Myocyte (in vitro differentiated cells): Measurements from ENCODE around the gene CARNS1. TPM values are rescaled to one million over a fixed set of nuclear protein-coding genes. Genes with fewer than 3 reads are reported as not detected.

Experiments used
- DNase-seq: peaks from one replicate; pipeline ENCODE4 v3.0.0-alpha.2; 2012; ENCODE audit warnings: low read depth
- total RNA-seq: library from RNA; depleted of rRNA; stranded (reverse); fragments of >200 nt; gene quantifications from 2 replicates; pipeline ENCODE4 v1.2.3, GENCODE V29; 2014

CARNS1 gene
- total RNA-seq, 1 donor from 2014 or later = 49.7 TPM

DNA sequence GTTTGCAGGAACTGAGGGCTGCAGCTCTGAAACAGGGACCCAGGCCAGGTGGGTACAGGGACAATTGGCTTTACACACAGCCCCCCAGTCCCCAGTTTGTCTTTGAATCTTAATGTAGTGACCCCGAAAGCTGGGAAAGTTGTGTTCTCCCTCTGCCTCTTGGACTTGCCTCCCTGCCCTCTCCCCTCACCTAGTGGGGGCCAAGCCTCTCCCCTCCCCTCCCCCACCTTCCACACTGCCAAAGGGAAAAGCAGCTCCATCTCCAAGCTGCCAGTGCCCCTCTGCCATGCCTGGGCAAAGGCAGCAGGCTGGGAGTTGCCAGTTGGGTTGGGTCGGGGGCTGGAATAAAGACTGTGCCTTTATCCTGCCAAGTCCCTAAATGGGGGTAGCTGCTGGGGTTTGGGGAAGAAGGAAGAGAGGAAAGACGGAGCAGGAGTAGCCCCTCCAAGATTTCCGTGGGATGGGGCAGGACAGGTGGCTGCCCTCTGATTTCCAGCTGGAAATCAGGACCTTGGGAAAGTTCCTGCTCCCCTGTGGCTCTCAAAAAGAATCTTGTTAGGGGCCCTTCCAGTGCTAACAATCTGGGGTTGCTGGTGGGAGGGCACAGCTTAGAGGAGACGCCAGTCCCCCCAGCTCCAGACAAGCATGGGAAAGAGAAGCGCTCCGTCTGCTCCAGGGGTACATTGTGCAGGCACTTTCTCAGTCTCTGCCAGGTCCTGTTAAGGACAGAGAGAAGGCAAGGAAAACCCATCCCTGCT is 39.2 kb upstream of the CARNS1 start:
- DNase-seq = no peak

DNA sequence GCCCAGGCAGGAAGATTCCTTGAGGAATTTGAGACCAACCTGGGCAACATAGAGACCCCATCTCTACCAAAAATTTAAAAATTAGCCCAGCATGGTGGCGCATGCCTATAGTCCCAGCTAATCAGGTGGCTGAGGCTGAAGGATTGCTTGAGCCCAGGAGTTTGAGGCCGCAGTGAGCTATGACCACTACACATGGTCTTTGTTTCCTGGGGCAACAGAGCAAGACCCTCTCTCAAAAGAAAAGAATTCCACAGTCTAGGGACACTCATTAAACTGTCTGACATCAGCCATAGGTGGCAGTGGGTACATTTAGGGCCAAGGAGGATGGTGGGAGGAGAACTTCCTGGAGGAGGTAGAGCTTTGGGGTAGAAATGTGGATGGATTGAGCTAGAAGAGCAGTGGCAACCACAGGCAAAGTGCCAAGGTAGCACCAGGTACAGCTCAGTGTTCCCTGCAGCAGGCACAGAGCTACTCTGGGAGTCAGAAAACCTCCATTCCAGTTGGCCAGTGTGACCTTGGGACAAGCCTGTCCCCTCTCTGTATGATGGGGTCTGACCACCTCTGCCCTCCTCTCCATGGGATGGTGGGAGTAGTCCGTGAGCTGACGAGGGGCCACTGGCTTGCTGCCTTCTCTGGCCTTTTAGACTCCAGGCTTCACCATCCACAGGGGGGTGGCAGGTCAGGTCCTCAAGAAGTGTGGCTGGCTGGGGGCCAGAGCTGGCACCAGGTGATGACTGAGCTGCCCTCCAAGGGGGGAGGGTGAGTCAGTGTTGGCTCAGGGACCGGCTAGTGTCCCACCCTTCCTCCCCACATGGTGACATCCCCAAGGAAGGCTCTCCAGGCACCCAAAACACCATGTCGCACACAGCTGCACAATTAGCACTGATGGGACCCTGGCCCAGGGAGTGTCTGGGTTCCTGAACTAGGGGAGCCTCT is 38.3 kb upstream of the CARNS1 start:
- DNase-seq = no peak

GRCh38 chr11:67378544-67378943 is 36.9 kb upstream of the CARNS1 start:
- DNase-seq = no peak

DNA sequence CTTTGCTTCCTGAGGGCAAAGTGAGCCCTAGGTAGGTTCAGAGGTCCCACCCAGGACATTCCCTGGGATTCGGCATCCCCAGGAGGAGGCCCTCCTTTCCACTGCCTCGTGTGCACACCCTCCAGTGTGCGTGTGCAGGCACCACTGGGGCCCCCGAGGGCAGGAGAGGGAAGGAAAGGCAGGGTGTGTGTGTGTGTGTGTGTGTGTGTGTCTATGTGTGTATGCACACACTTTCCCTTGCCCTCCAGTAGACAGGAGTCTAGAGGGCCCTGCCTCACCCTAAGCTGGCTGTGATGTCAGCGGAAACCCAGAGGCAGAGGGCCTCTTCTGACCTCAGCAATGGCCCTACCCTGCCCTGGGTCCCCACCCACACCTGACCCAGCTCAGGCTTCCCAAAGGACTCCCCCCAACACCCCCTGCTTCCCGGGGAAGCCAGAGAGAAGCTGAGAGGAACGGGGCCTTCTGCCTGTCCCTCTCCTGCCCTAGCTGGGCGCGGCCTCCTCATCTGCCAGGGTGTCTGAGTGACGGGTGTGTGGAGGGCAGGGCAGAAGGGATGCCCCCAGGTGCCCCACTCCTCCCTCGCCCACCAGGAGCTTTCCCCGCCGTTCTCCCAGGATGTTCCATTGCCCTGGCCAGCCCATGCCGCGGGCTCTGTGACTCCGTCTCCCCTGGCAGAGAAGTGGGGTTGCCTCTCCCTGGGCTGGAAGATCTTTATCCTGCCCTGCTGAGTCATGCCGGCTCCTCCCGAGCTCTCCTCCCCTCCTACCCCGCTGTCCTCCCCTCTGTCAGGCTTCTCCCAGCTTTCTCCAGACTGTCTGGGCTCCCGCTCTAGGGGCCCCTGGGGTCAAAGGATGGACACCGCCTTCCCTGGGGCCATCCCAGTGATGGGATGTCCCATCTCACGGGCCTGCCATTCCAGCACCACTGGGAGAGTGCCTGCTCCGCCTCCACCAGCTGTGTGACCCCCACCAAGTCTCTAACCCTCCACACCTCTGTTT is 36.1 kb upstream of the CARNS1 start:
- no peak for DNase-seq

DNA sequence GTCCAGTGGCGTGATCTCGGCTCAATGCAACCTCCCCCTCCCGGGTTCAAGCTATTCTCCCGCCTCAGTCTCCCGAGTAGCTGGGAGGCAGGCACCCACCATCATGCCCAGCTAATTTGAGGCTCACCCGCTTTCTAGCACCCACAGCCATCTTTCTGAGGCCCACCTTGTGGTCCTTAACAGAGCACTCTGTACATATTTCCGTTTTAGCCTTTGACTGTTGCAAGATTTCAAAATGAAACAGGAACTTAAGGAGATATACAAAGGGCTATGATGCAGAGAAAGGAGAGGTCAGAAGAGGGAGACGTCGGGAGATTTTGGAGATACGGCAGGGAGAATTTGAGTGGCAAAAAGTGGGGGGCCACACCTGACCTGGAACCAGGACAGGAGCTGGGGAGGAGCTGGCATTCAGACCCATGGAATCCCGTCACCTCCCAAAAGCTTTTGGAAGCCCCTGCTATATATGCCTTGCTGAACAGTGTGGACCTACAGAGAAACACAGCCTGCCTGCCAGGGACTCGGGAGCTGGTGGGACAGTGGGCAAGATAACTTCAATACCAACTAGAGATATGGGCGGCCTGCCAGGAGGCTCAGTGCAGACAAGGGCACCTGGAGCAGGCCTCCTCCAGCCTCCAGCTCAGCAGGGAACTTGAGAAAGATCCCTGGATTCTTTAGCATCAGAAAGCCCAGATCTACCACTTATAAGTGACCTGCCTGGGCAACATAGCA is 34.1 kb upstream of the CARNS1 start:
- DNase-seq = no peak

GRCh38 chr11:67382276-67383136 is 33.0 kb upstream of the CARNS1 start:
- DNase-seq = peak; percentile 81

- DNase-seq = peak; percentile 60
Measured at GRCh38 chr11:67384851-67385366, 30.6 kb upstream of the CARNS1 start.

DNA sequence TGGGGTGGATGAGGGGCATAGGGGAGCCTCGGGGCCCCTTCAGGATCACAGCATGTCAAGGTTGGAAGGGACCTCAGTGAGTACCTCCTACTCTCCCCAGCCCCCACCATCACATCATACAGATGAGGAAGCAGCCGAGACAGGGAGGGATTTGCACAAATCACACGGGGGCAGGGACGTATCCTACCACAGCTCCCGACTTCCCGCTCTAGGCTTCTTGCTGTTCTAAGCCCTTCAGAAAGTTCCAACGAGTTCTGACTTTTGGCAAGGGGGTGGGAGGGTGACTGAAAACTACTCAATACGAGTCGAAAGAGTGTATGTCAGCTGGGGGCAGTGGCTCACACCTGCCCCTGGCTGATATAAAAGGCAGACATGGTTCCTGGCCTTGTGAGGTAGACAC is 28.4 kb upstream of the CARNS1 start:
- DNase-seq = no peak

DNA sequence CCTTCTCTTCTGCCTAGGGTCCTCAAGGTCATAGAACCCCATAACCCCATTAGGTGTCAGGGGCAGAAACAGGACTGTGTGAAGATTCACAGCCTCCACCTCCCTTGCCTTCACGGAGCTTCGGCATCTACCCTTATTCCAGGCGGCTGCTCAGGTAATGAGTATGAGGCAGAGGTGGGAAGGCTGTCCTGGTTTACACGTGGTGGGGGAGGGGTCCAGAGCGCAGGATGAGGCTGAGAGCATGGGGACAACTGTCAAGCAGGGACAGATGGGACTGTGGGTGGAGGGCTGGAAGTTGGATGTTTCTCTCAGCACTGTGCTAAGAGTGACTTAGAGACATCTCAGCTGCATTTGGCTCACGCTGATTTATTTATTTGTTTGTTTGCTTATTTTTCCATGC is 28.0 kb upstream of the CARNS1 start:
- no peak for DNase-seq

- DNase-seq = no peak
Measured at GRCh38 chr11:67389477-67389876, 26.0 kb upstream of the CARNS1 start.

- no peak for DNase-seq
Measured at GRCh38 chr11:67390947-67391303, 24.6 kb upstream of the CARNS1 start.

DNA sequence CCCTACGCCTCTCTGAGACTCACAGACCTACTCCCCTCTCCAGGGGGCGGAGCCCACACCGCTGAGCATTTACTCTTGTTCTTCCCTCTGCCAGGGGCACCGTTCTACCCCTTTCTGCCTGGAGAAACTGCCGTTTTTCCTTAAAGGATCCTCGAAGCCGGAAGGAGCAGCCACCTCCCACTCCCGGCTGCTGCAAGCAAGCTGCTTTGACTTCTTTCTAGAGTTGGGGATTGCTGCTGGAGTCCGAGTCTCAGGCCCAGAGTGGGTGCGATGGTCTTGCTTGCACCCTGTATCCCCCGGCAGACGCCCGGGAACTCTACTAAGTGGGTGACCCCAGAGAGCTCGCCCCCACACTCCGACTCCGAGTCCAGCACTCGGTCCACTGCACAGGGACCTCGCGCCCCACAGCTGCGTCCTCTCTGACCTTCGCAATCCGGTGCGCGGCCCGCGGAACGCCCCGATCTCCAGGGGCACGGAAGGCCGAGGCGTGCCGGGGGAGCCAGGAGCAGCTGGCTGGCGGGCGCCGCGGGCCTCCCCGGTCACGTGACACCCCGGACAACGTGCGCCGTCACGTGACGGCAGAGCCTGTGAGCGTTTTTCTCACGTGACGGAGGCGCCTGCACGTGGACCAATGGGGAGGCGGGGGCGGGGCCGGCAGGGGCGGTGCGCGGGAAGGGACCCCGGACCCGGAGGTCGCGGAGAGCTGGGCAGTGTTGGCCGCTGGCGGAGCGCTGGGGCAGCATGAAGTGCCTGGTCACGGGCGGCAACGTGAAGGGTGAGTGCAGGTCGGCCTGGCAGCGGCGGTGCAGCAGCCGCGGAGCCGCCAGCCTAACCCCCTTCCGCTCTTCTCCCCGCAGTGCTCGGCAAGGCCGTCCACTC is 23.9 kb upstream of the CARNS1 start, which contains the start of gene RAD9A:
RAD9A (plus strand) TSS at position 683 of the 879 bp plus-strand sequence; CDS start at position 742, 59 bp downstream.
- peak; percentile 96 for DNase-seq

- no peak for DNase-seq
Measured at GRCh38 chr11:67392183-67392715, 23.2 kb upstream of the CARNS1 start.

DNA sequence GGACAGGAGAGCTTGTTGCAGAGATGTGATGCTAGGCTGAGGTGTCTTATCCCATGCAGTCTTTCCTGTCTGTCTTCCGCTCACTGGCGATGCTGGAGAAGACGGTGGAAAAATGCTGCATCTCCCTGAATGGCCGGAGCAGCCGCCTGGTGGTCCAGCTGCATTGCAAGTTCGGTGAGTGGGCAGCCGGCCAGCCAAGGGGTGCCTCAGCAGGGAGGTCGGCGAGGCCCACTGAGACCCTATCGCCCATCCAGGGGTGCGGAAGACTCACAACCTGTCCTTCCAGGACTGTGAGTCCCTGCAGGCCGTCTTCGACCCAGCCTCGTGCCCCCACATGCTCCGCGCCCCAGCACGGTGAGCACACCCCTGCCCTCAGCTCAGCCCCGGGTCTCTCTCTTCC is 22.0 kb upstream of the CARNS1 start:
- no peak for DNase-seq

DNA sequence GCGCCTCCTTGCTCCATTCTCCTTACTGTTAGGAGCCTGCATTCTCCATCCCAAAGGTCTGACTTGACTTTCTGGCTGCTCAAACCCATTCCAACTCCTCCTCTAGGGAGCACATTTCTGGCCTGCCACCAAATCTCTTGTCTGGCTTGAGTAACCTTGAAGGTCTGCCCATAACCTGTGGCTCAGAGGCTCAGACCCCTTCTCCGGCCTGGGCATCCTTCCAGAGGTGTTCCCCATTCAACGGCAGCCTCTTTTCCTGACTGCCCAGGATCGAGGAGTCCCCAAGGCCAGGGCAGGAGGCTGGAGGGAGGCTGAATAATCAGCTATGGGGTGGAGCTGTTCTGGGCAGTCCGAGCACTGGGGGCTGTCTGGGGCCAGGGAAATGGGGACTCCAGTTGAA is 21.5 kb upstream of the CARNS1 start:
- DNase-seq = no peak

DNA sequence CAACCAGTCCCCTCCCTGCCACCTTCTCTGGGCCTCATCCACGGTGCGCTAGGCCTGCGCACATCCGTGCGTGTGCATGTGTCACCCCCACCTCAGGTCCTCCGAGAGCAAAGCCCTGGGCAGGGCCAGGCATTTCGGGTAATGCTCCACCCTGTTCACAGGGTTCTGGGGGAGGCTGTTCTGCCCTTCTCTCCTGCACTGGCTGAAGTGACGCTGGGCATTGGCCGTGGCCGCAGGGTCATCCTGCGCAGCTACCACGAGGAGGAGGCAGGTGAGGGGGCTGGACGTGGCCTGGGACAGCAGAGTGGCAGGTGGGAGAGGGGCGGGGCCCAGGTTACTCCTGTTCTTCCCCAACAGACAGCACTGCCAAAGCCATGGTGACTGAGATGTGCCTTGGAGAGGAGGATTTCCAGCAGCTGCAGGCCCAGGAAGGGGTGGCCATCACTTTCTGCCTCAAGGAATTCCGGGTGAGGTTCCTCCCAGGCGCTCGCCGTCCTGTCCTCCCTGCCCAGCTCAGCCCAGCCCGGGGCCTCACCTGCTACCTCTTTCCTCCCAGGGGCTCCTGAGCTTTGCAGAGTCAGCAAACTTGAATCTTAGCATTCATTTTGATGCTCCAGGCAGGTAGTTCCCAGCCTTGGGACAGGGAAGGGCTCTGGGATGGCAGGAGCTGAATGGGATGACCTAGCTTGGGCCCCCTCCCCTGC is 19.8 kb upstream of the CARNS1 start:
- DNase-seq = no peak

- DNase-seq = no peak
Measured at GRCh38 chr11:67396259-67396581, 19.3 kb upstream of the CARNS1 start.
